Vagina (tissue), 2 donors: ENCODE results near the gene AHR.

Experiments used
- POLR2AphosphoS5 ChIP-seq, 2 donors: sonication (generic); formaldehyde crosslinking; IDR thresholded peaks; one replicate each; pipeline ENCODE4 v1.9.0; 2017; ENCODE audit warnings: antibody characterized with exemption in 2 of 2, mild to moderate bottlenecking in 2 of 2, low read depth in 1 of 2; ENCODE audit not compliant: insufficient read depth in 1 of 2
- TF ChIP-seq, protein P1 (sequence below), 3 experiments: fragments of 450-650 bp in 2 of 3; fragments of 200-600 bp in 1 of 3; sonication (generic) in 1 of 3; IDR thresholded peaks; one replicate each; pipeline ENCODE4 v1.5.1; 2017 to 2019; ENCODE audit warnings: antibody characterized with exemption in 3 of 3, mild to moderate bottlenecking in 2 of 3, moderate library complexity in 2 of 3

DNA sequence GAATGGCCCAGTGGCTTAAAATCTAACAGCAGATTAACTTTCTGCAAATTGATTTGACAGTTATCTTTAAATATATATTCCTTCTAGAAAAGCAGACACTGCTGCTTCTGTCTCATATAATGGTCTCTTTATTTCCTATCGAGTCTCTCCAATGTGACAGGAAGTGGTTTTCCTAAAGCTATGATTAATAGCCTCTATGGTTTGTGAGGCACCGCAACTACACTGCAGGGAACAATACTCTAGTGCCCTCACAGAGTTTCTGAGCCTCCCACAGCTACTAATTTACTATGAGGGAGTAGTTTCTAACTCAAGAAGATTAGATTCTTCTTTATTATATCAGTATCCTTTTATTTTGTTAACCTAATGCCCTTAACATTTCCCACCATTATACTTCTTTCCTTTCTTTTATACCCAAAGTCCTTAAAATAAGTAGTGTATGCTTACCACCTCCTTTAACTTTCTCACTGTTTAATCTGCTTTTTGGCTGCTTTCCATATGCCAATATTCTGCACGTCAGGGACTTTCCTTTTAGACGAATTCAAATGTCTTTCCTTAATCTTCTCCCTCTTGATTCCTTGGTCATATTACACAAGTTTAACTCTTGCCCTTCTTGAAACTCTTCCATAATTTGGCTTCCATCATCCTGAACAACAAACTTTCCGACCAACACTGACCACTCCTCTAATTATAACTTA is 23.8 kb upstream of the AHR start:
- TF ChIP-seq, protein P1, sequence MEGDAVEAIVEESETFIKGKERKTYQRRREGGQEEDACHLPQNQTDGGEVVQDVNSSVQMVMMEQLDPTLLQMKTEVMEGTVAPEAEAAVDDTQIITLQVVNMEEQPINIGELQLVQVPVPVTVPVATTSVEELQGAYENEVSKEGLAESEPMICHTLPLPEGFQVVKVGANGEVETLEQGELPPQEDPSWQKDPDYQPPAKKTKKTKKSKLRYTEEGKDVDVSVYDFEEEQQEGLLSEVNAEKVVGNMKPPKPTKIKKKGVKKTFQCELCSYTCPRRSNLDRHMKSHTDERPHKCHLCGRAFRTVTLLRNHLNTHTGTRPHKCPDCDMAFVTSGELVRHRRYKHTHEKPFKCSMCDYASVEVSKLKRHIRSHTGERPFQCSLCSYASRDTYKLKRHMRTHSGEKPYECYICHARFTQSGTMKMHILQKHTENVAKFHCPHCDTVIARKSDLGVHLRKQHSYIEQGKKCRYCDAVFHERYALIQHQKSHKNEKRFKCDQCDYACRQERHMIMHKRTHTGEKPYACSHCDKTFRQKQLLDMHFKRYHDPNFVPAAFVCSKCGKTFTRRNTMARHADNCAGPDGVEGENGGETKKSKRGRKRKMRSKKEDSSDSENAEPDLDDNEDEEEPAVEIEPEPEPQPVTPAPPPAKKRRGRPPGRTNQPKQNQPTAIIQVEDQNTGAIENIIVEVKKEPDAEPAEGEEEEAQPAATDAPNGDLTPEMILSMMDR (IDR thresholded peaks at IDR 0.05) = no peak
- no peak for TF ChIP-seq POLR2AphosphoS5 (IDR thresholded peaks at IDR 0.05; ENCODE audit: insufficient read depth in 1 of 2, low read depth in 1 of 2)
